Fibroblast of skin of left biceps (primary cell): ENCODE results near the gene GABPB2.

ENCODE experiments used
- DNase-seq, 2 experiments: peaks; one replicate each; pipeline ENCODE4 v3.0.0-alpha.2; 2013; ENCODE audit warnings: low read depth in 2 of 2

Gene GABPB2

GRCh38 chr1:151164732-151165280 is 94.2 kb downstream of the GABPB2 start:
- no peak for DNase-seq

GRCh38 chr1:151165281-151165737 is 94.7 kb downstream of the GABPB2 start:
- DNase-seq = no peak

GRCh38 chr1:151165738-151166504 is 95.4 kb downstream of the GABPB2 start, which contains the start of the genes LYSMD1 and SCNM1:
LYSMD1 (minus strand) TSS chr1:151165902; CDS start chr1:151165258, 644 bp downstream.
SCNM1 (plus strand) TSS chr1:151166144; CDS start chr1:151166153, 9 bp downstream.
- DNase-seq = peak; percentile 98

- no peak for DNase-seq
Measured at GRCh38 chr1:151166505-151166956, 96.0 kb downstream of the GABPB2 start.

- no peak for DNase-seq
Measured at GRCh38 chr1:151167116-151167515, 96.6 kb downstream of the GABPB2 start.

GRCh38 chr1:151171190-151171589 is 100.6 kb downstream of the GABPB2 start:
- no peak for DNase-seq
